Dedifferentiated amniotic fluid mesenchymal stem cell (primary cell): ENCODE data around the gene TMEM39B.
"Not testable (repeated sequence)": the region's sequence is repeated elsewhere in the genome, so short reads cannot be mapped to it uniquely, and the experiment has no call there.

Experiments used
- DNase-seq: peaks from one replicate; pipeline ENCODE4 v3.0.0-alpha.2; 2016; ENCODE audit errors: extremely low spot score

Gene TMEM39B

DNA sequence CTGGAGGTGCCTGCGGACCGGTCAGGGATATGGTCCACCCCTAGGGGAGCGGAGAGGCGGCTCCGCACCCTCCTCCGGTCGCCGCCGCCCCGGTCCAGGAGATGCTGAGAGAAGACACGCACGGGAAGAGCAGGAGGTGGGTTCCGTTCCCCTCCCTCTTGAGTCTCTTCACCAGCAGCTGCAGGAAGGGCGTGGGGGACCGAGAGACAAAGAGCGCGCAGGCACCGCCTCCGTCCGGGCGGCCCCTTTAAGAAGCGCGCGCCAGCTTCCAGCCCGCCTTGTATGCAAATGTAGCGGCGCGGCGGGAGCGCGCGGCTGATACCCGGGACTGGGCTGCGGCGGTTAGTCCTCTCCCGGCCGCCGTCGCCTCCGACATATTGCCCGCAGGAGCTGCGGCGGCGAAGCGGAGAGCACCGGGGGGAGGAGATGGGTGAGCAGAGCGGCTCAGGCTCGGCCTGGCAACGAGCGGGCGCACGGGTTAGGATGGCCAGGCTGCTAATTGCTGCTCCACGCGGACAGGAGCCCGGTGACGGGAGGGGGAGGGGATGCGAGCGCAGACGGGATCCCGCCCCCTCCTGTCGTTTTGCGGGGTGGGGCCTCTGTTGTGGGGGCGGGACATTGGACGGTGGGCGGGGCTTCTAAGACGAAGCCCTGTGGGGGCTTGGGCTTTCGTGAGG is at the start of gene TMEM39B:
TMEM39B (plus strand) TSS at position 318 of the 677 bp plus-strand sequence; CDS start at position 427, 109 bp downstream.
- DNase-seq = peak; percentile 89

DNA sequence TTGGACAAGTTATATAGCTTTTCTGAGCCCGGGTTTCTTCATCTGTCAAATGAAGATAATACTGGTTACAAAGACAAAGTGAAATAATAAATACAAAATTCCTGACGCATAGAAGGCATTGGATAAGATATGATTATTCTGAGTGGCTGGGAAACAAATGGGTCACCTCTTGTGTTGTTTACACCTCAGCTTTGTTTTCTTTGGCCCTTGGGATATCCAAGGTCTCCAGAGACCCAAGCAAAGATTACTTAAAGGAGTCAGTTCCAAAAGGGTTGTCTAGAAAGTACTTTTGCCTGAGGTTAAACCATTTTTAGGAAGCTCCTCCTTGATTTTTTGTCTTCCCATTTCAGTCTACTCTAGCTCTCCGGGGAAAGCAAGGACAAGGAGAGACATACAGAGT is 49.4 kb upstream of the TMEM39B start:
- DNase-seq = no peak

GRCh38 chr1:32025515-32025914 is 47.2 kb upstream of the TMEM39B start:
- no peak for DNase-seq

GRCh38 chr1:32028746-32029145 is 44.0 kb upstream of the TMEM39B start:
- no peak for DNase-seq

DNA sequence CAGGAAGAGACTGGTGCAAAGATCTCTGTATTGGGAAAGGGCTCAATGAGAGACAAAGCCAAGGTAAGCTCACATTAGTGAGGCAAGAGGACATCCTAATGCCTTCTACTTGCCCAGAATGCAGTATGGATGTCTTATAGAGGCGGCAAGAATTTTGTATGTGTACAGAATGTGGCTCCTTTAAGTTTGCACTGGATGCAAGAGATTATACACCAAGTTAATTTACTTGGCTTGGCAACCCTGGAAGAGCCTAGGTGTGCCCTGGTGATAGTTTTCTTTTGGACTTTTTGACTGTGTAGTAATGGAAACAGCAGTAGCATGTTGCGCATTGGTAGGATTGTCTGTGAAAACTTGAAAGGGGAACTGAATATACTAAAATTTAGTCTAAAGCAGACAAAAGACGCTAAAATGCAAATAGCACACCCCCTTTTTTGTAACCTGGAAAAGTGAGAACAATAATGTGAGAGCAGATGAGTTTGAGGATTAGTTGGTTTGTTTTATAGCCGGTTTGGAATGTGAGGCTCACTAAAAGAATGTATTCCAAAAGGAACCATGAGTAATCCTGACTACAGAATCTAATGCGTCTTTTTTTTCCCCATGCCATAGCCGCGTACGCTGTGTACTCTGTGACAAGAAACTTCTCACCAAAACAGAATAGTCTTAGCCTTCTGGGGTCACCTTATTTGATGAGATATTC is 41.0 kb upstream of the TMEM39B start:
- peak; percentile 69 for DNase-seq

- DNase-seq = no peak
Measured at GRCh38 chr1:32032275-32032615, 40.5 kb upstream of the TMEM39B start.

- DNase-seq = no peak
Measured at GRCh38 chr1:32035119-32035518, 37.6 kb upstream of the TMEM39B start.

DNA sequence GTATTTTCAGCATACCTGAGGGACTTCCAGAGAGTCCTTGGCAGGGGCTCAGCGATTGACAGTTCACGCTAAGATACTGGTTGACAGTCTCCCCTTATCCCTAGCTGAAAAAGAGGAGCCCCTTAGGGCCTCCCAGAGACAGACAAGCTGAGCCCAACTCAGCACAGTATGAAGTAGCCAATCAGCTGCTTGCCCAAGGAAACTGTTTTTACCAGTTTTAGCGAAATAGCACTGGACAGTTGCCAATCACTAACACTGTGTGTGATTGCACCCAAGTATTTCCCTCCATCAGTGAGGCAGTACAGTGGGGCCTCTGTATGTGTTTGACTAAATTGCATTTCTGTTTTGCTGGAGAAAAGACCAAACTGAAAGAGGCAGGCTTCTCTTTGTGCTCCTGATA is 32.0 kb upstream of the TMEM39B start:
- DNase-seq = no peak

GRCh38 chr1:32042330-32042729 is 30.4 kb upstream of the TMEM39B start:
- no peak for DNase-seq

GRCh38 chr1:32044234-32044633 is 28.5 kb upstream of the TMEM39B start:
- no peak for DNase-seq

DNA sequence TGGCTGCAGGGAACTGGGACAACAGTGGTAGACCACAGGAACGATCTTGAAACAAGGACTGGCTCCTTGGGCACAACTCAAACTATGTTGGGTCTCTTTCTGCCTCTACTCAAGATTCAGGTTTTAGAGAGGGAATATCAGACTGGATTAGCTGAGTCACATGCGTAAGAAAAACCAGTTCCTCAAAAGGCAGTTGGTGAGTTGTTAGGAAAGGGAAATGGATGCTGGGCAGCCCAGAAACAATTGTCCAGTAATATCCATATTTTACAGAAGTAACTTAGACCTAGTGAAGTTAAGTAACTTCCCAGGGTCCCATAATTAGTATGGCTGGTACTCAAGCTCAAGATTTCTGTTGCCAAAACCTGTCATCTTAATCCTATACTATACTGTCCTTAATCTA is 27.0 kb upstream of the TMEM39B start:
- DNase-seq = no peak

DNA sequence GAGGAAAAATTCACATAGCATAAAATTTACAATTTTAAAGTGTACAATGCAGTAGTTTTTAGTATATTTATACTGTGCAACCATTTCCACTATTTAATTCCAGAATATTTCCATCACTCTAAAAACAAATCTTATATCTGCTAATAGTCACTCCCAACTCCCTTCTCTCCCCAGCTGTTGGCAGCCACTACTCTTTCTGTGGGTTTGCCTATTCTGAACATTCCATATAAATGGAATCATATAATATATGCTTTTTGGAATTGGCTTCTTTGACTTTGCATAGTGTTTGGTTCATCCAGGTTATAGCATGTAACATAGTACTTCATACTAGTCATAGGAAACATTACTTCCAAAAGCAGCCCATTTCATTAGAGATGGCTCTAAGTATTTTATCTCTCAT is 25.0 kb upstream of the TMEM39B start:
- DNase-seq = peak; percentile 32

- no peak for DNase-seq
Measured at GRCh38 chr1:32048440-32048839, 24.3 kb upstream of the TMEM39B start.

DNA sequence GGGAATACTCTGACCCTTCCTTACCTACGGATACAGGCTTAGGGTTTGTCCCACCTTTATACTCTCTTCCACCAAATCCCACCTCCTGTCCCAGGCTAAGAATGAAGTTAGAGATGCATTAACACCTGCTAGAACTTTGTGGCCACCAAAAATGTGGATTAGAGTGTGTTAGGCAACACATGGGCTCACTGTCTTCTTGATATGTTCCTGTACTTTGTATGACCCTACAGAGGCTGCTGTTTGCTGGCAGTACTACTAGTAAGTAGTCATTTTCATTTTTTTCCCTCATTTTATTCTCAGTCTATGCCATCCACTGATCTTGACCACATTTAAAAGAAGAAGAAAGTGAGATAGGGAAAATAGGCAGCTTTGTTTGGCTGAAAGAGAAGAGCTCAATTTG is 21.0 kb upstream of the TMEM39B start:
- no peak for DNase-seq

DNA sequence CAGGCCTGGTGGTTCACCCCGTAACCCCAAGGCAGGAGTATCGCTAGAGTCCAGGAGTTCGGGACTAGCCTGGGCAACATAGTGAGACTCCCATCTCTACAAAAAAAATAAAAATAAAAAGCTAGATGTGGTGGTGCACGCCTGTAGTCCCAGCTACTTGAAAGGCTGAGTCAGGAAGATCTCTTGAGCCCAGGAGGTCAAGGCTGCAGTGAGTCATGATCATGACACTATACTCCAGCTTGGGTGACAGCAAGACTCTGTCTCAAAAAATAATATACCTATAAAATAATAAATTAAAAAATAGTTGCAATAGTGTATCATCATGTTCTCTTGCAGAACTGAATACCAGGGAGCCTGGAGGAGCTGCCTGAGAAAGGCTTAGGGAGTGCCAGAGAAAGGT is 19.9 kb upstream of the TMEM39B start:
- DNase-seq = no peak

DNA sequence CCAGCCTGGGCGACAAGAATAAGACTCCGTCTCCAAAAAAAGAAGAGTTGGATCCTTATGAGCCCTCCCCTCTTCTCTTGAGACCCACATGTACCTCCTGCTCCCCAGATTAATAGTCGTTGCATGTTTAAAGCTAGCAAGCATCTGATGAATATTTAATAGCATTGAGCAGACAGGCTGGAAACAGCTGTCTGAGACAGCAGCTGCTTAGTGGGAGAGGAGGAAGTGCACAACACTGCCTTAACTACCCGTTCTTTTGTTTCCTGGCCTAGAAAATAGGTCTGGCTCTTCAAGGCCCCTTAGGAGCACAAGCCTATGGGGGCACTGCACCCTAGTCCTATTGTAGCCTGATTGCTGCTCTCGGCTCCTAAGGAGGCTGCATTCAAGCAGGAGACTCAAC is 17.3 kb upstream of the TMEM39B start:
- DNase-seq = no peak

DNA sequence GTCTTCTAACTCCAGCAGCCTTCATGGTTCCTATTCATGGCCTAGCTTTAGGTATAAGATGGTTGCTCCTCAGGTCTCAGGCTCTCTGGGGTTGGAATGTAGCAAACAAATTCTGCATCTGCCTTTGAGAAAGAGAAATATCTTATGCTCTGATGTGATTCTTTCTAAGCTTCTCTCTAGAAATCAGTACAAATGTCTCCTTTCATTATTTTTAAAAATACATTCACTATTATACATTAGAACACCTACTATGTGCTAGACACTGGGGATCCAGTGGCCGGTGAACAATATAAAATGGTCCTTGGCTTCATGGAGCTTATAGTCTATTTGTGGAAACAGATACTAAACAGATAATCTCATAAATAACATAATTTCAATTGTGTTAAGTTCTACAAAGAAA is 16.1 kb upstream of the TMEM39B start:
- DNase-seq = no peak

DNA sequence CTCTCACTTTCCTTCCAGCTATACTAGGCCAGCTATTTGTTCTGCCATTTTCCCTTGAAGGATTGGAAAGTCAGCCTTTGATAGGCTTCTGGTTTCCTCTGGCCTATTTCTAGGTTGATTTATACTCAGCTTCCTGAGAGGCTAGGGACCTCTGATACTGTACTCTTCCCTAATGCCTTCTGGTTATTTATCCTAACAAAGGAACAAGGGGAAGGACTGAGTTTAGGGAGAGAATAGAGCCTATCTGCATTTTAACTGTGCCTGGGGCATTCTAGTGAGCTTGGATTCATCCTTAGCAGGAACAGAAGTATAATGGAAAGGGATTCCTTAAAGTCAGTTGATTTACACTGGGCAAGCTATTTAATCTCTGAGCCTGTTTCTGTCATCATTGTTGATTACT is 11.8 kb upstream of the TMEM39B start:
- DNase-seq = no peak

DNA sequence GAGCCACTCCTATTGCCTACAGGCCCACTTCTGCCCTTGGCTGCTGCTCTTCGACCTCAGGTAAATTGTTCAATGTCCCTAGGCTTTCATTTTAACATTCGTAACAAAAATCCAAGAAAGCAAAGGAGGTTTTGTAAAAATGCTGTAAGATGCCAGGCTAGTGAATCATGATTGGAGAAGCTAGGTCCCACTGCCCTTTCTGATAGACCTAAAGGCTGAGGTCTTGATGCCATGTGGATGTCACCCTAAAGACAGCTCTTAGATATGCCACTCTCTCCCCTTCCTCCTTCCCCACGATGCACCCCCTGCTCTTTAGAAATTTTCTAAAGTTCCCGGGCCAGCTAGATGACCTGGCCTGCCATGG is 9.9 kb upstream of the TMEM39B start:
- DNase-seq = no peak

DNA sequence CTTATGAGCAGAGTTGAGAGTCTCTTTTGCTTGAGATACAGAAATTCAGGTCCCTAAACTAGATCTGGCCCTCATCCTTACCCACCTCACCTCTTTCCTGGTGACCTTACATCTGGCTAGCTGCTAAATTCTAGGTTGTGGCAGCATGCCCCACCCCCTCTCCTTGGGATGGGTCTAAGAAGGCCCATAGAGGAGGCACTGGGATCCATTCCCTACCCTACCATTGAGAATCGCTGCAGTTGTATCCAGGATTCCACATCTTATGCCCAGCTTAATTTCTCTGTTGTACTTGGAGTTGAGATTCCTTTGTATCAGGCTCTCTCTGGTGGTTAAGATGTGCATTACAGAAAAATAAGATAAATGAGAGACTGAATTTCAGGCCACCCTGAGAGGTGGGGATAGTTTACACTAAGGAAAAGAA is 9.5 kb upstream of the TMEM39B start:
- DNase-seq = peak; percentile 76

DNA sequence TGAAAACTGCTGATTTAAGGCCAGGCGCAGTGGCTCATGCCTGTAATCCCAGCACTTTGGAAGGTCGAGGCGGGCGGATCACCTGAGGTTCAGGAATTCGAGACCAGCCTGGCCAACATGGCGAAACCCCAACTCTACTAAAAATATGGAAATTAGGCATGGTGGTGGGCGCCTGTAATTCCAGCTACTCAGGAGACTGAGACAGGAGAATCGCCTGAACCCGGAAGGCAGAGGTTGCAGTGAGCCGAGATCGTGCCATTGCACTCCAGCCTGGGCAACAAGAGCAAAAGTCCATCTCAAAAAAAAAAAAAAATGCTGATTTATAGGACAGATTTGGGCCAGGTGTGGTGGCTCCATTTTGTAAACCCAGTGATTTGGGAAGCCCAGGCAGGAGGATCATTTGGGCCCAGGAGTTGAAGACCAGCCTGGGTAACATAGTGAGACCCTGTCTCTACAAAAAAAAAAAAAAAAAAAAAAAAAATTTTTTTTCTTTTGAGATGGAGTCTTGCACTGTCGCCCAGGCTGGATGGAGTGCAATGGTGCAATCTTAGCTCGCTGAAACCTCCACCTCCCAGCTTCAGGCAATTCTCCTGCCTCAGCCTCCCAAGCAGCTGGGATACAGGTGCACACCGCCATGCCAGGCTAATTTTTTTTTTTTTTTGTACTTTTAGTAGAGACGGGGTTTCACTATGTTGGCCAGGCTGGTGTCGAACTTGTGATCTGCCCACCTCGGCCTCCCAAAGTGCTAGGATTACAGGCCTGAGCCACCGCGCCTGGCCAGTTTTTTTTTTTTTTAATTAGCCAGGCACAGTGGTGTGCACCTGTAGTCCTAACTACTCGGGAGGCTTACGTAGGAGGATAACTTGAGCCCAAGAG is 6.9 kb upstream of the TMEM39B start:
- DNase-seq = not testable (repeated sequence)

- DNase-seq = no peak
Measured at GRCh38 chr1:32066489-32066873, 6.3 kb upstream of the TMEM39B start.
